ENCODE measurements around the gene STMND1. TPM values are rescaled to one million over a fixed set of nuclear protein-coding genes. Genes with fewer than 3 reads are reported as not detected.

The STMND1 gene
- total RNA-seq, 1 experiment from 2014 or later, result not detected

DNA sequence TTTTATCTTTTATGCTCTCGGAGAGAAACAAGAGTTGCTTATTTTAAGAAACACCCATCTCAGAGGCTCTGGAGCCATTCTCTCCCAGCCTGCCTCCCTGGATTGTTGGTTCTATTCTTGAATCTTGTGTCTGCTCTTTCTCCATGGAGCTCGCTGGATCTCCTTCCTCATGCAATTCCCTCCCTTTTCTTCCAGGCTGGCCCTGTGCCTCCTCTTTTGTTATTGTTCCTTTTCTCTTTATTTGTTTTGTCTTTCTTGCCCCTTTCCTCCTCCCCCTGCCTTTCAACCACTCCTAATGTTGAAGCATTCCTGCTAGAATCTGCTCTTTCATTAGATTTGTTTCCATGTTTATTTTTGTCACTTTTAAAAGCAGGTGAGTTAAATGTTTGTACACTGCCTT lies 76.5 kb downstream of the STMND1 start:
- no peak overlapping the region for H3T11ph ChIP-seq (ENCODE audit: low read length)
- no peak overlapping the region for H3K9ac ChIP-seq (ENCODE audit: extremely low read depth, insufficient read length, low read length)
- H3K14ac ChIP-seq (ENCODE audit: insufficient read depth, low read length), result no peak overlapping the region
- H3K18ac ChIP-seq (ENCODE audit: insufficient read length, low read depth, low read length), result no peak overlapping the region
- H2BK120ac ChIP-seq (ENCODE audit: low read depth, low read length, poor library complexity, severe bottlenecking), result no peak overlapping the region
- H4K5ac ChIP-seq (ENCODE audit: insufficient read length, low read depth, low read length), result no peak overlapping the region
- H3K27ac ChIP-seq (ENCODE audit: insufficient read length, low read depth, low read length), result no peak overlapping the region
- H3K4me1 ChIP-seq (ENCODE audit: insufficient read depth, low read length), result no peaks in the 10 kb centered on the region
- H3K27me3 ChIP-seq (ENCODE audit: insufficient read depth, low read length), result no peaks in the 10 kb centered on the region
- no peak overlapping the region for H3K56ac ChIP-seq (ENCODE audit: insufficient read length, low read depth, low read length)
- H2BK15ac ChIP-seq (ENCODE audit: low read depth, low read length), result no peak overlapping the region
- no peak overlapping the region for H3K23ac ChIP-seq (ENCODE audit: insufficient read length, low read depth, low read length)
- H2AFZ ChIP-seq (ENCODE audit: low read length), result no peak overlapping the region
- H3K4ac ChIP-seq (ENCODE audit: low read depth, low read length), result no peak overlapping the region
- H3K9me3 ChIP-seq (ENCODE audit: control insufficient read depth, low read depth, low read length), result no peaks in the 10 kb centered on the region
- H3K4me2 ChIP-seq (ENCODE audit: insufficient read depth, insufficient read length, low read length), result no peak overlapping the region
- no peaks in the 10 kb centered on the region for H3K79me2 ChIP-seq (ENCODE audit: insufficient read depth, low read length)
- Mint-ChIP-seq H3K27me3 (ENCODE audit: low read depth) (peaks cover 5% of the 10 kb centered on the region), H3K4me3 (no peak overlapping the region), H3K27ac (peak overlapping the region in 2 of 3 experiments; percentile 3 to 75; a peak in 2 of 7 replicates), H3K36me3 (ENCODE audit: insufficient read depth in 1 of 3, low read depth in 3 of 3) (peaks cover 0 to 4% (median 0%) of the 10 kb centered on the region in 3 experiments; a peak in 2 of 7 replicates), H3K9me3 (peaks cover 0 to 6% of the 10 kb centered on the region in 2 experiments; a peak in 2 of 5 replicates), H3K4me1 (peaks cover 10 to 13% of the 10 kb centered on the region in 2 experiments)
- no peak overlapping the region for H4K91ac ChIP-seq (ENCODE audit: insufficient read length, low read depth, low read length)
- no peaks in the 10 kb centered on the region for H4K20me1 ChIP-seq (ENCODE audit: control insufficient read depth, insufficient read depth, insufficient read length)
- no peak overlapping the region for H4K8ac ChIP-seq (replicated peaks; ENCODE audit: insufficient read length, low read depth, low read length)
- DNase-seq, result no peak
- H2BK5ac ChIP-seq (ENCODE audit: insufficient read length, low read length), result no peak overlapping the region
- no peak overlapping the region for H2AK5ac ChIP-seq (ENCODE audit: insufficient read length, low read length)
- H2BK20ac ChIP-seq (ENCODE audit: low read depth, low read length, poor library complexity, severe bottlenecking), result no peak overlapping the region
- TF ChIP-seq, protein P1, sequence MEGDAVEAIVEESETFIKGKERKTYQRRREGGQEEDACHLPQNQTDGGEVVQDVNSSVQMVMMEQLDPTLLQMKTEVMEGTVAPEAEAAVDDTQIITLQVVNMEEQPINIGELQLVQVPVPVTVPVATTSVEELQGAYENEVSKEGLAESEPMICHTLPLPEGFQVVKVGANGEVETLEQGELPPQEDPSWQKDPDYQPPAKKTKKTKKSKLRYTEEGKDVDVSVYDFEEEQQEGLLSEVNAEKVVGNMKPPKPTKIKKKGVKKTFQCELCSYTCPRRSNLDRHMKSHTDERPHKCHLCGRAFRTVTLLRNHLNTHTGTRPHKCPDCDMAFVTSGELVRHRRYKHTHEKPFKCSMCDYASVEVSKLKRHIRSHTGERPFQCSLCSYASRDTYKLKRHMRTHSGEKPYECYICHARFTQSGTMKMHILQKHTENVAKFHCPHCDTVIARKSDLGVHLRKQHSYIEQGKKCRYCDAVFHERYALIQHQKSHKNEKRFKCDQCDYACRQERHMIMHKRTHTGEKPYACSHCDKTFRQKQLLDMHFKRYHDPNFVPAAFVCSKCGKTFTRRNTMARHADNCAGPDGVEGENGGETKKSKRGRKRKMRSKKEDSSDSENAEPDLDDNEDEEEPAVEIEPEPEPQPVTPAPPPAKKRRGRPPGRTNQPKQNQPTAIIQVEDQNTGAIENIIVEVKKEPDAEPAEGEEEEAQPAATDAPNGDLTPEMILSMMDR (conservative IDR thresholded peaks at IDR 0.05), result no peak
- WGBS (ENCODE audit: extremely low coverage, insufficient read length, low lambda C conversion rate), result no CpG with 5 or more reads among the region's 2 CpGs
- H2BK12ac ChIP-seq (ENCODE audit: insufficient read length, low read depth, low read length), result no peak overlapping the region
- H3K79me1 ChIP-seq (ENCODE audit: insufficient read depth, low read depth, low read length, poor library complexity, severe bottlenecking), result no peaks in the 10 kb centered on the region
- H3K23me2 ChIP-seq (ENCODE audit: insufficient read length, low read depth, low read length, poor library complexity, severe bottlenecking), result no peaks in the 10 kb centered on the region
